Measurements from ENCODE around the gene SMNDC1.

DNA sequence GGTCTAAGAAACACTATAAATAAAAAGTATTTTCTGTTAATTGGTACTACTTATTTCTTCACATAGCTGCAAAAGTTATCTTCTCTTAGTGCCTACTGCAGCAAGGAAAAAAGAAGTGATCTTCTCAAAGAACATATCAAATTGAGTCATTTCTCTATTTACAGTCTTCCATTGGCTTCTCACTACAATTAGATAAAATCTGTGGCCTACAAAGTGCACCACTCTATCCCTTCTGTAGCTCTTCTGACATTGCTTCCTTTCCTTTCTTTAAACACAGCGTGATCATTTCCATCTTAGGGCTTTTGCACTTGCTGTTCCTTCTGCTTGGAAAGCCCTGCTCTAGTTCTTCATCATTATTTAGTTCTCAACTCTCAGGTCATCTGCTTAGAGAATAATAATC is 52.6 kb downstream of the SMNDC1 start:
- TF ChIP-seq CTCF (IDR thresholded peaks at IDR 0.05) (no peak), POLR2A (IDR thresholded peaks at IDR 0.05) (no peak), POLR2AphosphoS5 (IDR thresholded peaks at IDR 0.05) (no peak)
